Ammon's horn (tissue), 1 donor: Measurements from ENCODE around the gene SIAH2.
A peak's percentile ranks its signal among the peaks of the same experiment; 100 is the strongest.

Source experiments
- DNase-seq: peaks from one replicate; pipeline ENCODE4 v3.0.0-alpha.2; 2016; ENCODE audit warnings: low spot score

SIAH2 gene

GRCh38 chr3:150733936-150734794 is 28.8 kb downstream of the SIAH2 start:
- no peak for DNase-seq

- no peak for DNase-seq
Measured at GRCh38 chr3:150733373-150733935, 29.5 kb downstream of the SIAH2 start.

GRCh38 chr3:150729682-150730360 is 33.1 kb downstream of the SIAH2 start:
- DNase-seq: no peak

GRCh38 chr3:150727653-150728502 is 35.1 kb downstream of the SIAH2 start:
- DNase-seq: peak; percentile 26

GRCh38 chr3:150725548-150725947 is 37.4 kb downstream of the SIAH2 start:
- DNase-seq: no peak

- DNase-seq: no peak
Measured at GRCh38 chr3:150723946-150724345, 39.0 kb downstream of the SIAH2 start.

- no peak for DNase-seq
Measured at GRCh38 chr3:150722267-150722666, 40.7 kb downstream of the SIAH2 start.

GRCh38 chr3:150721285-150722130 is 41.5 kb downstream of the SIAH2 start:
- DNase-seq: peak; percentile 77

- DNase-seq: no peak
Measured at GRCh38 chr3:150720444-150720843, 42.5 kb downstream of the SIAH2 start.

- DNase-seq: no peak
Measured at GRCh38 chr3:150710097-150710496, 52.9 kb downstream of the SIAH2 start.

GRCh38 chr3:150703756-150704344 is 59.1 kb downstream of the SIAH2 start, which contains the start of gene ERICH6:
Gene ERICH6, minus strand, starts transcription at chr3:150703920. Its CDS starts 22 bp downstream, at chr3:150703898.
- DNase-seq: peak; percentile 89

GRCh38 chr3:150703299-150703755 is 59.6 kb downstream of the SIAH2 start:
- peak; percentile 43 for DNase-seq

GRCh38 chr3:150699068-150699639 is 63.8 kb downstream of the SIAH2 start:
- DNase-seq: no peak

- no peak for DNase-seq
Measured at GRCh38 chr3:150697646-150698045, 65.3 kb downstream of the SIAH2 start.

- no peak for DNase-seq
Measured at GRCh38 chr3:150691414-150692040, 71.4 kb downstream of the SIAH2 start.
